Neuron (in vitro differentiated cells): ENCODE measurements around the gene SPART.
A peak's percentile ranks its signal among the peaks of the same experiment; 100 is the strongest.

Experiments used
- H2AFZ ChIP-seq: one replicate; pipeline ENCODE4 v1.6.1; 2013; ENCODE audit warnings: low read depth, mild to moderate bottlenecking, inconsistent platforms, low read length, moderate library complexity
- H3K27me3 ChIP-seq: one replicate; pipeline ENCODE4 v1.6.1; 2013; ENCODE audit warnings: low read length; ENCODE audit not compliant: insufficient read depth
- H3K36me3 ChIP-seq: one replicate; pipeline ENCODE4 v1.6.1; 2013; ENCODE audit warnings: low read length; ENCODE audit not compliant: insufficient read depth
- H3K4me1 ChIP-seq: one replicate; pipeline ENCODE4 v1.6.1; 2013; ENCODE audit warnings: low read length; ENCODE audit not compliant: insufficient read depth
- H3K4me3 ChIP-seq: 2 replicates; pipeline ENCODE4 v1.5.1; 2013; ENCODE audit warnings: mild to moderate bottlenecking, low read length, moderate library complexity
- H3K9me3 ChIP-seq: one replicate; pipeline ENCODE4 v1.6.1; 2013; ENCODE audit warnings: low read length

Gene SPART

DNA sequence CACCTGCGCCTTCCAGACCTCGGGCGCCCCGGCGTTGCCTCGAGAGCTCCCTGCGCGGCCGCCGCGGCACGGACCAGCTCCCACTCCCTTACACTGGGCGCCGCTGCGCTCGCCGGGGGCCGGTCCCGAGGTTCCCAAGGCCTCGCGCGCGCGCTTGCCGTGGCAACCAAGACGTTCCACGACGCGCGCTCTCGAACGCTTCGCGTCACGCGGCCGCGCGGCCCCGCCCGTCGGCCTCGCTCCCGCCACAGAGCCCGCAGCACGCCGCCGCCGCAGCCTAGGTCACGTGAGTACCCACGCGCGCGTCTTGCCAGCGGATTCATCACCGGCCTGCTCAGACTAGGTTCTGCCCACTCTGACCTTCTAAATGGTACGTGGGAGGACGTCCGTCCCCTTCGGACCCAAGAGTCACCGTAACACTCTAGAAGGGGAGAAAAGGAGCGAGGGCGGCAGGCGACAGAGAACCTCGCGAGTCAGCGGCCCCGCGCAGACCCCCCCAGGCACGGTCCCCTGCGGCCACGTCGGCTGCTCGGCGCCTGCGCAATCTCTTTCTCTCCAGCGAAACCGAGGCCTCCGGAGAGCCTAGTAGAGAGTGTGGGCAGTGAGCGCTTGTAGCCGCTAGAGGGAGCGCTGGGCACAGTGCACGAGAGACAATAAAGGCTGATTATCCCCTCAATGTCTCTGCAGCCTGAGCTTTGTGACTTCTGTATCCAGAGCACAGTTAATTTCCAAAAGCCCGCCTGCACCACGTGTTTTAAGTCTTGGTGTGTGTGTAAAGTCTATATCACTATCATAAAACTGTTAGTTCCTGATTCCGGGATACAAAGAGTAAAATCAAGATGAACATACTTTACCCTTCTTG, at the start of gene SPART:
TSS of gene SPART (minus strand) at position 173 of the 862 bp plus-strand sequence. CDS start 10,564 bp downstream, outside the sequence.
- no peaks in the 10 kb centered on the region for H3K9me3 ChIP-seq
- no peaks in the 10 kb centered on the region for H3K27me3 ChIP-seq
- peak within 1 kb of the TSS; percentile 99 for H3K4me3 ChIP-seq
- H3K4me1 ChIP-seq = peaks cover 11% of the 10 kb centered on the region
- no peaks in the 10 kb centered on the region for H3K36me3 ChIP-seq
- H2AFZ ChIP-seq = peak within 1 kb of the TSS; percentile 99

GRCh38 chr13:36395280-36395679, 49.1 kb upstream of the SPART start:
- Histone ChIP-seq H3K27me3 (no peaks in the 10 kb centered on the region), H3K36me3 (no peaks in the 10 kb centered on the region), H3K4me3 (no peak overlapping the region), H3K4me1 (no peaks in the 10 kb centered on the region), H3K9me3 (no peaks in the 10 kb centered on the region), H2AFZ (no peak overlapping the region)

DNA sequence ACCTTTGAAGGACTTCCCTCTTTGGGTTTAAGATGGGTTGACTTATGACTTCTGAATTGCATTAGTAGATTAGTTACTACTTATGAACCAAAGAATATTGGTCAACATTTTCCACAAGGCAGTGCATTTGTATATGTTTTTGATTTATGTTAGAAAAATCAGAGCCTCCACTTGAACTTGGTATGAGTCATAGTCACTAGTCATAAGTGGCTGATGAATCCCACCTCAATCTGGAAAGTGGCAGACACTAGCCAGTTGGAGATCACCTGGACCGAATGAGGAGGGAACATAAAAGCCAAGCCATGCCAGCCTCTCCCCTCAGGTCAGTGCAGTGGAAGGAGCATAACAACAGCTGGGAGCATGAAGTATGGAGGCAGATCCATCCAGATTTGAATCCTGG, 39.3 kb upstream of the SPART start:
- no peaks in the 10 kb centered on the region for H3K9me3 ChIP-seq
- H3K4me3 ChIP-seq = no peak overlapping the region
- H3K27me3 ChIP-seq = no peaks in the 10 kb centered on the region

GRCh38 chr13:36382030-36382429, 35.8 kb upstream of the SPART start:
- Histone ChIP-seq H3K4me1 (no peaks in the 10 kb centered on the region), H3K27me3 (no peaks in the 10 kb centered on the region), H3K9me3 (no peaks in the 10 kb centered on the region), H3K36me3 (no peaks in the 10 kb centered on the region), H3K4me3 (no peak overlapping the region), H2AFZ (no peak overlapping the region)

More for the DNA sequence above, 39.3 kb upstream of the SPART start:
- no peak overlapping the region for H2AFZ ChIP-seq
- no peaks in the 10 kb centered on the region for H3K36me3 ChIP-seq
- H3K4me1 ChIP-seq = no peaks in the 10 kb centered on the region

GRCh38 chr13:36377826-36378468, 31.8 kb upstream of the SPART start:
- no peak overlapping the region for H2AFZ ChIP-seq
- no peak overlapping the region for H3K4me3 ChIP-seq
- no peaks in the 10 kb centered on the region for H3K9me3 ChIP-seq
- no peaks in the 10 kb centered on the region for H3K36me3 ChIP-seq
- no peaks in the 10 kb centered on the region for H3K27me3 ChIP-seq
- no peaks in the 10 kb centered on the region for H3K4me1 ChIP-seq

GRCh38 chr13:36374063-36374462, 27.9 kb upstream of the SPART start:
- Histone ChIP-seq H3K4me3 (no peak overlapping the region), H3K27me3 (no peaks in the 10 kb centered on the region), H3K4me1 (no peaks in the 10 kb centered on the region), H3K36me3 (no peaks in the 10 kb centered on the region), H2AFZ (no peak overlapping the region), H3K9me3 (no peaks in the 10 kb centered on the region)

- Histone ChIP-seq H2AFZ (no peak overlapping the region), H3K36me3 (no peaks in the 10 kb centered on the region), H3K27me3 (no peaks in the 10 kb centered on the region), H3K4me1 (no peaks in the 10 kb centered on the region), H3K9me3 (no peaks in the 10 kb centered on the region), H3K4me3 (no peak overlapping the region)
These were observed 25.0 kb upstream of the SPART start for GRCh38 chr13:36371185-36371584.

- Histone ChIP-seq H3K27me3 (no peaks in the 10 kb centered on the region), H2AFZ (no peak overlapping the region), H3K9me3 (no peaks in the 10 kb centered on the region), H3K4me3 (no peak overlapping the region), H3K4me1 (no peaks in the 10 kb centered on the region), H3K36me3 (no peaks in the 10 kb centered on the region)
These were observed 23.9 kb upstream of the SPART start for GRCh38 chr13:36370108-36370429.

GRCh38 chr13:36369268-36370107, 23.3 kb upstream of the SPART start:
- Histone ChIP-seq H3K27me3 (no peaks in the 10 kb centered on the region), H3K4me1 (no peaks in the 10 kb centered on the region), H3K4me3 (no peak overlapping the region), H2AFZ (no peak overlapping the region), H3K9me3 (no peaks in the 10 kb centered on the region), H3K36me3 (no peaks in the 10 kb centered on the region)

GRCh38 chr13:36366031-36366430, 19.8 kb upstream of the SPART start:
- H3K4me1 ChIP-seq = no peaks in the 10 kb centered on the region
- no peak overlapping the region for H3K4me3 ChIP-seq
- H3K36me3 ChIP-seq = no peaks in the 10 kb centered on the region
- no peak overlapping the region for H2AFZ ChIP-seq
- H3K9me3 ChIP-seq = no peaks in the 10 kb centered on the region
- no peaks in the 10 kb centered on the region for H3K27me3 ChIP-seq

DNA sequence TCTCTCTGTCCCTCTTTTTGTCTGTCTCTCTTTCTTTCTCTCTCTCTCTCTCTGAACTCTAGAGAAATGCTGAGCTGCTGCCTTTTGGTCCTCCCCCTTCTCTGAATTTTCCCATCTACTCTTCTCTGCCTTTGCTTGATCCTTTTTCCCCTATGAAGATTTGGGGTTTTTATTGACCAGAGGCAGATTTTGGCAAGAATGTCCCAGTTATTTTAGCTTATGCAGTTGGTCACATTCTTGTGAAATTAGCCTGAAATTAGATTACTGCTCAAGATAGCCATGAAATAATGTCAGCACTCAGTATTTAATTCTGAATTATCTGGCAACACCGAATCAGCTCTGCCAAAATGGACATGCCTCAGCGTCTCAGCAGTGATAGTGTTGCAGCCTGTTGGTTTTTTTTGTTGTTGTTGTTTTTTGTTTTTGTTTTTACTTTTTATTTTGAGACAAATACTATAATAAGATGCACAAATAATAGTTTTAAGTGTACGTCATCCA, 17.2 kb upstream of the SPART start:
- H3K4me1 ChIP-seq = no peaks in the 10 kb centered on the region
- no peaks in the 10 kb centered on the region for H3K9me3 ChIP-seq
- H3K4me3 ChIP-seq = no peak overlapping the region
- no peaks in the 10 kb centered on the region for H3K27me3 ChIP-seq
- no peak overlapping the region for H2AFZ ChIP-seq
- no peaks in the 10 kb centered on the region for H3K36me3 ChIP-seq

DNA sequence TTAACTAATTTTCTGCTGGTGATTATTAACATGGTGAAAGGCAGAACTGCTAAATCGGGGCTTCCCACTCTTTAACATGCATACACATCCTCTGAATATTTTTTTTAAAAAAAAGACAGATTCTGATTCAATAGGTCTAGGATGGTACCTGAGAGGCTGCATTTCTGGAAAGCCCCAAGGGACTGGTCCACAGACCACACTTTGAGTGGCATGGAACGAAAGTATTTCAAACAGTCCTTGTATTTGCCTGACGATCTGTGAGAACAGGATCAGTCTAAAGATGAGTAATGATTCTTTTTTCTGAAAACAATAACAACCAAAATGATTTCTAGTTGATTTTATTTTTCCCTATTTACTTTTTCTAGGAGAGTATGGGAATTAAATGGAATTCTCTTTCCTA, 16.7 kb upstream of the SPART start:
- H3K9me3 ChIP-seq = no peaks in the 10 kb centered on the region
- no peaks in the 10 kb centered on the region for H3K36me3 ChIP-seq
- no peaks in the 10 kb centered on the region for H3K4me1 ChIP-seq
- no peak overlapping the region for H3K4me3 ChIP-seq
- H3K27me3 ChIP-seq = no peaks in the 10 kb centered on the region
- no peak overlapping the region for H2AFZ ChIP-seq

DNA sequence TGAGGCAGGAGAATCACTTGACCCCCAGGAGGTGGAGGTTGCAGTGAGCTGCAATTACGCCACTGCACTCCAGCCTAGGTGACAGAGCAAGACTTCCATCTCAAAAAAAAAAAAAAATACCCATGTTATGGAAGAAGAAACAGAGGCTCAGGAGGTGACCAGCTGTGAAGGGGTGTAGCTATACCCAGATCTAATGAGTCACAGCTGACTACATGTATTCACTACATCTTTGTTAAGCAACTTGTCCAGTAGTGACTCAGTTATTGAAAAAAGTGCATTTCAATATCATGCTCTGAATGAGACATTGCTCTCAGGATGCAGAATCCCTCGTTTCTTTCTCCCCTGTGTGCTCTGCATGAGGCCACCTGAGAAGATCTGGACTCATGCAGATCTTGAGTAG, 16.1 kb upstream of the SPART start:
- Histone ChIP-seq H2AFZ (no peak overlapping the region), H3K27me3 (no peaks in the 10 kb centered on the region), H3K4me3 (no peak overlapping the region), H3K36me3 (no peaks in the 10 kb centered on the region), H3K4me1 (peaks cover under 1% of the 10 kb centered on the region), H3K9me3 (no peaks in the 10 kb centered on the region)
